Panc1 (cell line): ENCODE results near the gene ABCB4. TPM values are rescaled to one million over a fixed set of nuclear protein-coding genes. Genes with fewer than 3 reads are reported as not detected.

Experiments used
- ATAC-seq: fragments of 200-7000 bp; cut with Tn5 transposase; 2 replicates; pipeline ENCODE4 v1.9.1; 2020; ENCODE audit warnings: mild to moderate bottlenecking, moderate library complexity
- BruUV-seq: library from RNA; stranded (reverse); fragments of 400-500 nt; replicated peaks from 2 replicates; lab custom pipeline; 2021; lab: Mats Ljungman, UMichigan
- CTCF ChIA-PET: fragments of 300-600 bp; sonication (Branson Sonifier 250); formaldehyde crosslinking; loops from one replicate; lab custom pipeline; 2022; ENCODE audit warnings: antibody characterized with exemption; lab: Charles Lee
- POLR2A ChIA-PET: fragments of 300-600 bp; sonication (Branson Sonifier 250); formaldehyde crosslinking; loops from one replicate; lab custom pipeline; 2022; ENCODE audit warnings: antibody characterized with exemption; lab: Charles Lee
- DNase-seq: peaks from one replicate; pipeline ENCODE4 v3.0.0-alpha.2; 2010; ENCODE audit warnings: low read depth, low spot score
- H3K27ac ChIP-seq: 2 replicates; pipeline ENCODE4 v1.5.1; 2011; ENCODE audit warnings: mild to moderate bottlenecking, low read length, inconsistent platforms
- H3K27me3 ChIP-seq: fragments of 200-500 bp; sonication (Bioruptor generic); 2 replicates; pipeline ENCODE4 v1.6.0; 2014; ENCODE audit warnings: low read length, inconsistent platforms; ENCODE audit not compliant: control insufficient read depth, insufficient read depth
- H3K36me3 ChIP-seq: fragments of 200-500 bp; sonication (Bioruptor generic); 2 replicates; pipeline ENCODE4 v1.5.1; 2014; ENCODE audit warnings: inconsistent platforms, mild to moderate bottlenecking, low read length, moderate library complexity; ENCODE audit not compliant: control insufficient read depth, insufficient read depth
- H3K4me1 ChIP-seq: 2 replicates; pipeline ENCODE4 v1.5.1; 2011; ENCODE audit warnings: inconsistent platforms, mild to moderate bottlenecking, low read length, moderate library complexity; ENCODE audit not compliant: control insufficient read depth, insufficient read depth
- H3K4me3 ChIP-seq, 2 experiments: 2 replicates each; pipeline ENCODE4 v1.5.1; 2011 to 2012; ENCODE audit warnings: low read depth in 2 of 2, low read length in 2 of 2, mild to moderate bottlenecking in 2 of 2, inconsistent platforms in 1 of 2, moderate library complexity in 1 of 2
- H3K9me3 ChIP-seq: fragments of 200-500 bp; sonication (Bioruptor generic); 2 replicates; pipeline ENCODE4 v1.5.1; 2014; ENCODE audit warnings: low read depth, mild to moderate bottlenecking, inconsistent platforms, low read length, moderate library complexity; ENCODE audit not compliant: control insufficient read depth, insufficient read depth
- POLR2AphosphoS5 ChIP-seq: IDR thresholded peaks from 2 replicates; pipeline ENCODE4 v1.6.1; 2012; ENCODE audit warnings: mild to moderate bottlenecking, low read depth, low read length, moderate library complexity
- SIN3A ChIP-seq: IDR thresholded peaks from 2 replicates; pipeline ENCODE4 v1.6.1; 2012; ENCODE audit warnings: low read depth, mild to moderate bottlenecking, low read length, moderate library complexity, borderline replicate concordance; ENCODE audit not compliant: insufficient read depth
- TCF7L2 ChIP-seq: IDR thresholded peaks from 2 replicates; pipeline ENCODE4 v1.6.1; 2011; ENCODE audit warnings: mild to moderate bottlenecking, low read depth, low read length, inconsistent platforms
- in situ Hi-C: cut with HindIII; loops from 2 replicates; pipeline ENCODE4 v1.10.0; 2016; ENCODE audit warnings: low sequenced_read_pairs, low pct_unique_long_range_greater_than_20kb
- intact Hi-C: fragments of 100-400 bp; cut with micrococcal nuclease; formaldehyde crosslinking; loops from one replicate; pipeline ENCODE4 v1.10.0; 2022; ENCODE audit not compliant: unreplicated experiment
- total RNA-seq: library from RNA; stranded (reverse); gene quantifications from one replicate; pipeline ENCODE4 v1.2.1, GENCODE V29; 2021; ENCODE audit not compliant: unreplicated experiment
- TF ChIP-seq, protein P1 (sequence below): fragments of 450-650 bp; IDR thresholded peaks from 2 replicates; pipeline ENCODE4 v1.5.1; 2017; ENCODE audit warnings: mild to moderate bottlenecking
- TF ChIP-seq, protein P2 (sequence below), 2 experiments: IDR thresholded peaks; 2 replicates each; pipeline ENCODE4 v1.6.1; 2011 to 2012; ENCODE audit warnings: low read depth in 2 of 2, control low read depth in 1 of 2, low read length in 1 of 2, mild to moderate bottlenecking in 1 of 2, moderate library complexity in 1 of 2; ENCODE audit not compliant: insufficient read depth in 1 of 2

ABCB4 gene
- total RNA-seq, 1 experiment from 2014 or later, result 0.18 TPM

DNA sequence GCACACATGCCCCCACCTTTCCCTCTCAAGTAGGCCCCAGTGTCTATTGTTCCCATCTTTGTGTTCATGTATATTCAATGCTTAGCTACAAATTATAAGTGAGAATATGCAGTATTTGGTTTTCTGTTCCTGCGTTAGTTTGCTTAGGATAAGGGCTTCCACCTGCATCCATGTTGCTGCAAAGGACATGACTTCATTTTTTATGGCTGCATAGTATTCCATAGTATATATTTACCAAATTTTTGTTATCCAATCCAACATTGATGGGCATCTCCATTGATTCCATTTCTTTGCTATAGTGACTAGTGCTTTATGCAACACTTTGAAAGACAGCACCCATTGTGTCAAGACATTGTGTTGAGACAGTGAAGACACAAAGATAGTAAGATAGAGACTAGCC is 19.0 kb upstream of the ABCB4 start:
- CTCF ChIA-PET, result no interaction called here
- POLR2A ChIA-PET, result no interaction called here
- Histone ChIP-seq H3K27me3 (no peaks in the 10 kb centered on the region), H3K4me3 (no peak overlapping the region), H3K9me3 (no peaks in the 10 kb centered on the region), H3K36me3 (no peaks in the 10 kb centered on the region), H3K4me1 (no peaks in the 10 kb centered on the region), H3K27ac (no peak overlapping the region)
- no TSS peak for BruUV-seq
- ATAC-seq, result no peak
- TF ChIP-seq, protein P1, sequence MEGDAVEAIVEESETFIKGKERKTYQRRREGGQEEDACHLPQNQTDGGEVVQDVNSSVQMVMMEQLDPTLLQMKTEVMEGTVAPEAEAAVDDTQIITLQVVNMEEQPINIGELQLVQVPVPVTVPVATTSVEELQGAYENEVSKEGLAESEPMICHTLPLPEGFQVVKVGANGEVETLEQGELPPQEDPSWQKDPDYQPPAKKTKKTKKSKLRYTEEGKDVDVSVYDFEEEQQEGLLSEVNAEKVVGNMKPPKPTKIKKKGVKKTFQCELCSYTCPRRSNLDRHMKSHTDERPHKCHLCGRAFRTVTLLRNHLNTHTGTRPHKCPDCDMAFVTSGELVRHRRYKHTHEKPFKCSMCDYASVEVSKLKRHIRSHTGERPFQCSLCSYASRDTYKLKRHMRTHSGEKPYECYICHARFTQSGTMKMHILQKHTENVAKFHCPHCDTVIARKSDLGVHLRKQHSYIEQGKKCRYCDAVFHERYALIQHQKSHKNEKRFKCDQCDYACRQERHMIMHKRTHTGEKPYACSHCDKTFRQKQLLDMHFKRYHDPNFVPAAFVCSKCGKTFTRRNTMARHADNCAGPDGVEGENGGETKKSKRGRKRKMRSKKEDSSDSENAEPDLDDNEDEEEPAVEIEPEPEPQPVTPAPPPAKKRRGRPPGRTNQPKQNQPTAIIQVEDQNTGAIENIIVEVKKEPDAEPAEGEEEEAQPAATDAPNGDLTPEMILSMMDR, result no peak
- TF ChIP-seq, protein P2, sequence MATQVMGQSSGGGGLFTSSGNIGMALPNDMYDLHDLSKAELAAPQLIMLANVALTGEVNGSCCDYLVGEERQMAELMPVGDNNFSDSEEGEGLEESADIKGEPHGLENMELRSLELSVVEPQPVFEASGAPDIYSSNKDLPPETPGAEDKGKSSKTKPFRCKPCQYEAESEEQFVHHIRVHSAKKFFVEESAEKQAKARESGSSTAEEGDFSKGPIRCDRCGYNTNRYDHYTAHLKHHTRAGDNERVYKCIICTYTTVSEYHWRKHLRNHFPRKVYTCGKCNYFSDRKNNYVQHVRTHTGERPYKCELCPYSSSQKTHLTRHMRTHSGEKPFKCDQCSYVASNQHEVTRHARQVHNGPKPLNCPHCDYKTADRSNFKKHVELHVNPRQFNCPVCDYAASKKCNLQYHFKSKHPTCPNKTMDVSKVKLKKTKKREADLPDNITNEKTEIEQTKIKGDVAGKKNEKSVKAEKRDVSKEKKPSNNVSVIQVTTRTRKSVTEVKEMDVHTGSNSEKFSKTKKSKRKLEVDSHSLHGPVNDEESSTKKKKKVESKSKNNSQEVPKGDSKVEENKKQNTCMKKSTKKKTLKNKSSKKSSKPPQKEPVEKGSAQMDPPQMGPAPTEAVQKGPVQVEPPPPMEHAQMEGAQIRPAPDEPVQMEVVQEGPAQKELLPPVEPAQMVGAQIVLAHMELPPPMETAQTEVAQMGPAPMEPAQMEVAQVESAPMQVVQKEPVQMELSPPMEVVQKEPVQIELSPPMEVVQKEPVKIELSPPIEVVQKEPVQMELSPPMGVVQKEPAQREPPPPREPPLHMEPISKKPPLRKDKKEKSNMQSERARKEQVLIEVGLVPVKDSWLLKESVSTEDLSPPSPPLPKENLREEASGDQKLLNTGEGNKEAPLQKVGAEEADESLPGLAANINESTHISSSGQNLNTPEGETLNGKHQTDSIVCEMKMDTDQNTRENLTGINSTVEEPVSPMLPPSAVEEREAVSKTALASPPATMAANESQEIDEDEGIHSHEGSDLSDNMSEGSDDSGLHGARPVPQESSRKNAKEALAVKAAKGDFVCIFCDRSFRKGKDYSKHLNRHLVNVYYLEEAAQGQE (IDR thresholded peaks at IDR 0.05; ENCODE audit: insufficient read depth in 1 of 2, low read depth in 2 of 2, low read length in 1 of 2), result no peak
- TF ChIP-seq POLR2AphosphoS5, result no peak
- TF ChIP-seq SIN3A, result no peak
- no peak for TF ChIP-seq TCF7L2
- no peak for DNase-seq
- intact Hi-C loops (no loop called here), in situ Hi-C loops (no loop called here)

DNA sequence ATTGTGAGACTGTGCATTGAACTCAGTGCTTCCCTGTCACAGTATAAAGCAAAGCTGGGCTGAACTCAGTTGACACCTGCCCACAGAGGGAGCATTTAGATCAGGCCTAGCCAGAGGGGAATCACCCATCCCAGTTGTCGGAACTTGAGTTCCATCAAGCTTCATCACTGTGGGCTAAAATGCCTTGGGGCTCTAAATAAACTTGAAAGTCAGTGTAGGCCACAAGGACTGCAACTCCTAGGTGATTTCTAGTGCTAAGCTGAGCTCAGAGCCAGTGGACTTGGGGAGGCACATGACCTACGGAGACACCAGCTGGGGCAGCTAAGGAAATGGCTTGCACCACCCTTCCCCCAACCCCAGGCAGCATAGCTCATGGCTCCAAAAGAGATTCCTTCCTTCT is 7.7 kb upstream of the ABCB4 start:
- CTCF ChIA-PET, result no interaction called here
- BruUV-seq, result no TSS peak
- Histone ChIP-seq H3K36me3 (no peaks in the 10 kb centered on the region), H3K27me3 (peaks cover under 1% of the 10 kb centered on the region; the same call in 1 of the 2 replicates), H3K27ac (no peak overlapping the region), H3K4me1 (no peaks in the 10 kb centered on the region), H3K4me3 (no peak overlapping the region), H3K9me3 (no peaks in the 10 kb centered on the region)
- POLR2A ChIA-PET, result no interaction called here
- ATAC-seq, result no peak
- no peak for DNase-seq
- in situ Hi-C loops, result no loop called here
- TF ChIP-seq, protein P1, result no peak
- TF ChIP-seq TCF7L2 (no peak), POLR2AphosphoS5 (no peak), SIN3A (no peak)
- TF ChIP-seq, protein P2 (IDR thresholded peaks at IDR 0.05; ENCODE audit: insufficient read depth in 1 of 2, low read depth in 2 of 2, low read length in 1 of 2), result no peak
- intact Hi-C loops, result no loop called here
